Measurements from ENCODE around the gene B3GNT3.
"Not testable (repeated sequence)": the region's sequence is repeated elsewhere in the genome, so short reads cannot be mapped to it uniquely, and the experiment has no call there.

B3GNT3 gene

DNA sequence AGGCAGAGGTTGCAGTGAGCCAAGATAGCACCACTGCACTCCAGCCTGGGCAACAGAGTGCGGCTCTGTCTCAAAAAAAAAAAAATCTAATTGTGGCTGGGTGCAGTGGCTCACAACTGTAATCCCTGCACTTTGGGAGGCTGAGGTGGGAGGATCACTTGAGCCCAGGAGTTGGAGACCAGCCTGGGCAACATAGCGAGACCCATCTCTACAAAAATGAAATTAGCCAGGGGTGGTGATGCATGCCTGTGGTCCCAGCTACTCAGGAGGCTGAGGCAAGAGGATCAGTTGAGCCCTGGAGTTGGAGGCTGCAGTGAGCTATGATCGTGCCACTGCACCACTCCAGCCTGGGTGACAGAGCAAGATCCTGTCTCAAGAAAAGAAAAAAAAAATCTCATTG lies 3.7 kb downstream of the B3GNT3 start:
- DNase-seq: not testable (repeated sequence)

DNA sequence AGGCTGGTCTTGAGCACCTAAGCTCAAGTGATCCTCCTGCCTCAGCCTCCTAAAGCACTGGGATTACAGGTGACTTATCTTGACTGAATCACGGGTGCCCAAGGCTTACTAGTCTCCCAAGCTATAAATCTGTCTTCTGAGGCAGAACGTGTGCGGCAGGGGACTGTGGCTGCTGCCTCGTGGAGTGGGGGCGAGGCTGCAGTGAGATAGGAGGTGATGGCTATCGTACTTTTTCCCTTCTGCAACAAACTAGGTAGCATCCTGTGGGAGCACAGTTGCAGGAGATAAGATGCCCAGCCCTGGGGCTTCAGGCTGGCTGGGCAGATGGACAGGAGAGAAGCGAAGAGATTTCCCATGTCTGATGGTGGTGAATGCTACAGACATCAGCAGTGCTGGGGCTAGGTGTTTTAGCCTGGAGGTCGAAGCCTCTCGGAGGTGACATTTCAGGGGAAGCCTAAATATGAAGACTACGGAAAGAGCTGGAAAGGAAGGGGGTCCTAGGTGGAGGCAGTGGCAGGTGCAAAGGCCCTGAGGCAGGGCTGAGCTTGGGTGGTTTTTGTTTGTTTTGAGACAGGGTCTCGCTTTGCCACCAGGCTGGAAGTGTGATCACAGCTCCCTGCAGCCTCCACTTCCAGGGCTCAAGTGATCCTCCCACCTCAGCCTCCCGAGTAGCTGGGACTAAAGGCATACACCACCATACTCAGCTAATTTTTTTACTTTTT lies 7.4 kb downstream of the B3GNT3 start:
- DNase-seq: no peak

DNA sequence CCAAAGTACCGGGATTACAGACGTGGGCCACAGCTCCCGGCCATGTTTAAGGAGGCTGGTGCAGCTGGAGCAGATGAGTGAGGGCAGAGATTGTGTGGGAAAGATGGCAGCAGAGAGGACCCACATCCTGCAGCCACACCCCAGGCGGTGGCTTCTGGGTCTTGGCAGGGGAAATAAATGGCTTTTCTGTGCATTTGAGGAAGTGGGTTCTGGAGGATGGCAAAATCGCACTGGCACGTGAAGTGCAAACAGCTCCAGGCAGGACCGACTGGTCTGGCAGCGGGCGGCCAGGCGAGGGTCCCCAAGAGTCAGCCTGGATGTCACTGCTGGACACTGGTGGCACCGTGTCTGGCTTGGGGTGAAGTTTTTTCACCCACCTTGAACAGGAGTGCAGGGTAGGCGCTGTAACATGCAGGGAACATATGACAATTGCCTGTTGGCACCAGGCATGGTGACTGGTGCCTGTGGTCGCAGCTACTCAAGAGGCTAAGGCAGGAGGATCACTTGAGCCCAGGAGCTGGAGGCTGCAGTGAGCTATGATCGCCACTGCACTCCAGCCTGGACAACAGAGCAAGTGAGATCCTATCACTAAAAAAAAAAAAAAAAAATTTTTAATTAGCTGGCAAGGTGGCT lies 8.4 kb downstream of the B3GNT3 start:
- DNase-seq: no peak

DNA sequence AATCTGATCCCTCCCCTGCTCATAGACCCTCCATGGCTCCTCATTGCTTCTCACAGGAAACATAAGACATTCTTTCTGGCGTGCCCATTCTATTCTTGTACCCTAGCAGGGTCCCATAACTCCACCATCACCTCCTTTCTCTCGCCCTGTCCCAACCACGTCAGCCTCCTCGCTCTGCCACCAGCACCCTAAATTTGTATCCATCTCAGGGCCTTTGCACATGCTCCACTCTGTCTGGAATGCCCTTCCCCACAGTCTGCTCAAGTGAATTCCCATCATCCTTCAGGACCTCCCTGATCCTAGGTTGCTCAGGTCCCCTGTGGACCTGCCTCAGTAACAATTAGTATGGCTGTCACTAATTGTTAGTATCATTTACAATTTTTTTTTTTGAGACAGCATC lies 10.5 kb downstream of the B3GNT3 start:
- no peak for DNase-seq

DNA sequence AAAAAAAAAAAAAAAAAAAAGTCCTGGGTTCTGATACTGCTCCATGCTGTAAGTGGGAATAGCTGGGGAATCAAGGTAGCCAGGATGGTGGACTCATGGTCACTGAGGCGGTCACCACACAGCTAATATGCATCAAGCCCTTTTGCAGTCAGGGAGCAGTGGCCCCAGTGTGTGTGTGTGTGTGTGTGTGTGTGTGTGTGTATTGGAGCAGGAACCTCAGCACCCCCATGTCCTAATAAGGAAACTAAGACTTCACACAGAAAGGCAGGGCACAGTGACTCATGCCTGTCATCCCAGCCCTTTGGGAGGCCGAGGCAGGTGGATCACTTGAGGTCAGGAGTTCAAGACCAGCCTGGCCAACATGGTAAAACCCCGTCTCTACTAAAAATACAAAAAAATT lies 12.0 kb downstream of the B3GNT3 start:
- DNase-seq: no peak

DNA sequence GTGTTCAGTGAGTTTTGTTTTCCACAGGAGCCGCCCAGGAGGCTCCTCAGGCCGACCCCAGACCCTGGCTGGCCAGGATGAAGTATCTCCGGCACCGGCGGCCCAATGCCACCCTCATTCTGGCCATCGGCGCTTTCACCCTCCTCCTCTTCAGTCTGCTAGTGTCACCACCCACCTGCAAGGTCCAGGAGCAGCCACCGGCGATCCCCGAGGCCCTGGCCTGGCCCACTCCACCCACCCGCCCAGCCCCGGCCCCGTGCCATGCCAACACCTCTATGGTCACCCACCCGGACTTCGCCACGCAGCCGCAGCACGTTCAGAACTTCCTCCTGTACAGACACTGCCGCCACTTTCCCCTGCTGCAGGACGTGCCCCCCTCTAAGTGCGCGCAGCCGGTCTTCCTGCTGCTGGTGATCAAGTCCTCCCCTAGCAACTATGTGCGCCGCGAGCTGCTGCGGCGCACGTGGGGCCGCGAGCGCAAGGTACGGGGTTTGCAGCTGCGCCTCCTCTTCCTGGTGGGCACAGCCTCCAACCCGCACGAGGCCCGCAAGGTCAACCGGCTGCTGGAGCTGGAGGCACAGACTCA lies 12.9 kb downstream of the B3GNT3 start:
- DNase-seq: no peak

DNA sequence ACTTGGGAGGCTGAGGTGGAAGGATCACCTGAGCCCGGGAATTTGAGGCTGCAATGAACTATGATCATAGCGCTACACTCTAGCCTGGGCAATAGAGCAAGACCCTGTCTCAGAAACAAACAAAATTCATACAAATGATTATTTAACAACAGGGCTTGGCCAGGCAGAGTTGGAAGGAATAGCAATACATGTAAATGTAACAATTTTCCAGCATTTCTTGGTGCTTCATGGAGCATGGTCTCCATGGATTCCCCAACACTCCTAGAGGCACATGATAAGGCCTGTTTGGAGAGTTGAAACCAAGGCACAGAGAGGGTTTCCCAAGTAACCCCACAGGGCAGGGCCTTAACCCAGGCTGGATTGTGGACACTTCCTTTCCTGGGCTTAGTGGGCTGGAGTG lies 16.2 kb downstream of the B3GNT3 start:
- DNase-seq: no peak

DNA sequence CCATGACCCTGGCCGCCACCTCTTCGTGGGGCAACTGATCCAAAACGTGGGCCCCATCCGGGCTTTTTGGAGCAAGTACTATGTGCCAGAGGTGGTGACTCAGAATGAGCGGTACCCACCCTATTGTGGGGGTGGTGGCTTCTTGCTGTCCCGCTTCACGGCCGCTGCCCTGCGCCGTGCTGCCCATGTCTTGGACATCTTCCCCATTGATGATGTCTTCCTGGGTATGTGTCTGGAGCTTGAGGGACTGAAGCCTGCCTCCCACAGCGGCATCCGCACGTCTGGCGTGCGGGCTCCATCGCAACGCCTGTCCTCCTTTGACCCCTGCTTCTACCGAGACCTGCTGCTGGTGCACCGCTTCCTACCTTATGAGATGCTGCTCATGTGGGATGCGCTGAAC lies 16.7 kb downstream of the B3GNT3 start:
- DNase-seq: no peak

DNA sequence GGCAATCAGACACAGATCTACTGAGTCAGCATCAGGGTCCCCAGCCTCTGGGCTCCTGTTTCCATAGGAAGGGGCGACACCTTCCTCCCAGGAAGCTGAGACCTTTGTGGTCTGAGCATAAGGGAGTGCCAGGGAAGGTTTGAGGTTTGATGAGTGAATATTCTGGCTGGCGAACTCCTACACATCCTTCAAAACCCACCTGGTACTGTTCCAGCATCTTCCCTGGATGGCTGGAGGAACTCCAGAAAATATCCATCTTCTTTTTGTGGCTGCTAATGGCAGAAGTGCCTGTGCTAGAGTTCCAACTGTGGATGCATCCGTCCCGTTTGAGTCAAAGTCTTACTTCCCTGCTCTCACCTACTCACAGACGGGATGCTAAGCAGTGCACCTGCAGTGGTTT lies 17.2 kb downstream of the B3GNT3 start:
- DNase-seq: no peak

DNA sequence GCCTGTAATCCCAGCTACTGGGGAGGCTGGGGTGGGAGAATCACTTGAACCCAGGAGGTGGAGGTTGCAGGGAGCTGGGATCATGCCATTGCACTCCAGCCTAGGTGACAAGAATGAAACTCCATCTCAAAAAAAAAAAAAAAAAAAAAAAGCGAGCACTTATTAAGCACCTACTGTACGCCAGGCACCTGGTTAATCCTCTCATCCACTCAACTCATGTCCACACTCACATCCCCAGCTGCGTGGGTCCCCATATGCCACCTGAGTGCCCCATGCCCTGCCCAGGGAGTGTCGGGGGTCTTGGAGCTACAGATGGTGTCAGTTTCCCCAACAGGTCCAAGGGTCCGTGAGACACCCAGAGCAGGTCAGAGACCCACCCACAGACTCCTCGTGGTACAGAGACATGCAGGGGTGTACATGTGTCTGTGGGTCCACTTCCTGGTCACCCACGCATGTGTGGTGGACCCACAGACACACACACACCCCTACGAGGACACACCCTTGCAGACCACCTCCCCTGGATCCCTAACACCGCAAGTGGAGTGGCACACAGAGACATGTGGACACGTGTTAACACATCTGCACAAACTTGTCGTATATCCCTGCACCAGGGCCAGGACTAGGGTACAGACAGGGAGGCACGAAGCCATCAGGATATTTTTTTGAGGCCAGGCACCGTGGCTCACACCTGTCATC lies 22.9 kb downstream of the B3GNT3 start:
- no peak for DNase-seq

DNA sequence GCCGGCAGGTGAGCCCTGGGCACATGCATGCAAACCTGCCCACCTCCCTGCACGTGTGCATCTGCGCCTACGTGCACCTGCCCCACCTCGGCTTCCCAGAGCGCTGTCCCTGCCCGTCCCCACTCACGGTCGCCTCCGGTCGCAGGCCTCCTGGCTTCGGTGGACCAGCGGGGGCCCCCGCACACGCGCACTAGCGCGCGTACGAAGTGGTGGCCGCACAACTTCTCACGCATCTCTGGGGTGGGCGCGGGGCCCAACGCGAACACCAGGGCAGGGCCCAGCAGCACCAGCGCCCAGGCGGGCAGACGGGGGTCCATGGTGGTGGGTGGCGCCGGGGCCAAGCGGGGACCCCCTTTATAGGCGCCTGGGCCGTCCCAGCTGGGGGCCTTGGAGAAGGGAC lies 26.3 kb downstream of the B3GNT3 start, which contains the start of gene INSL3:
Gene INSL3, minus strand, starts transcription at position 330 of the 400 bp plus-strand sequence. Its CDS starts 13 bp downstream, at position 317.
- DNase-seq: no peak

DNA sequence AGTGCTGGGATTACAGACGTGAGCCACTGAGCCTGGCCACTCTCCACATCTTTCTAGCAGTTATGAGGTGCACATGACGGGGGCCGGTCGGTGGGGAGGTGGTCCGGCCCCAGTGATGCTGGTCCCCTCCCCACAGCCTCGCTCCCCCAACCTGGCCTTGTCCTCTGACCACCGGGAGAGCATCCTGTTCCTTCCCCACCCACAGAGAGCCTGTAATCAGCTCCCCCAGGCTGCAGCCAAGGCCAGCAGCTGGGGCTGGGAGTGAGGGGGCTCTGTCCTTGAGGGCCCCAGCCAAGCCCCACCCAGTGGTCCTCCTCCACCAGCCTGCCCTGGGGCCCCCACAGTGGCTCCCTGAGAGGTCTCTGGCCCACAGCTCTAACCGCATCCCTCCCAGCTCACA lies 29.4 kb downstream of the B3GNT3 start:
- DNase-seq: no peak

DNA sequence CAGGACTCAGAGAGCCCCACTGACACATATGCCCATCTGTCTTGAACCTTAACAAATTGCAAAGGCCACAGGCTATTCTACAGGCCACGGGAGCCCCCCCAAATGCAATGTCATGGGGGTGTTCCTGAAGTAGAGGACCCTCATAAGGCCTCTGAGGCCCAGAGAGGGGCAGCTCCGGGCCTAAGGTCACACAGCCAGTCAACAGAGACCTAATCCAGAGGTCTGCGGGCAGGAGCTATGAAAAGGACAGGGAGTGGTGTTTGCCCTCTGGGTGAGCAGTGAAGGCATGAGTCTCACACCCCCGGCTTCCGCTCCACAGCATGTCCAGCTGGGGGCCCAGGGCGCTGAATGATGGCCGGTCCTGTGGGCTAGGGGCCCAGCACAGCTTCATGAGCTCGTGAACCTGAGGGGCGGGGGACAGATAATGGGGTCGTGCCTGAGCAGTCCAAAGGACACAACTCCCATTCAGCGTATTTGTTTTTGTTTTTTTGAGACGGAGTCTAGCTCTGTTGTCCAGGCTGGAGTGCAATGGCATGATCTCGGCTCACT lies 31.6 kb downstream of the B3GNT3 start:
- DNase-seq: no peak

DNA sequence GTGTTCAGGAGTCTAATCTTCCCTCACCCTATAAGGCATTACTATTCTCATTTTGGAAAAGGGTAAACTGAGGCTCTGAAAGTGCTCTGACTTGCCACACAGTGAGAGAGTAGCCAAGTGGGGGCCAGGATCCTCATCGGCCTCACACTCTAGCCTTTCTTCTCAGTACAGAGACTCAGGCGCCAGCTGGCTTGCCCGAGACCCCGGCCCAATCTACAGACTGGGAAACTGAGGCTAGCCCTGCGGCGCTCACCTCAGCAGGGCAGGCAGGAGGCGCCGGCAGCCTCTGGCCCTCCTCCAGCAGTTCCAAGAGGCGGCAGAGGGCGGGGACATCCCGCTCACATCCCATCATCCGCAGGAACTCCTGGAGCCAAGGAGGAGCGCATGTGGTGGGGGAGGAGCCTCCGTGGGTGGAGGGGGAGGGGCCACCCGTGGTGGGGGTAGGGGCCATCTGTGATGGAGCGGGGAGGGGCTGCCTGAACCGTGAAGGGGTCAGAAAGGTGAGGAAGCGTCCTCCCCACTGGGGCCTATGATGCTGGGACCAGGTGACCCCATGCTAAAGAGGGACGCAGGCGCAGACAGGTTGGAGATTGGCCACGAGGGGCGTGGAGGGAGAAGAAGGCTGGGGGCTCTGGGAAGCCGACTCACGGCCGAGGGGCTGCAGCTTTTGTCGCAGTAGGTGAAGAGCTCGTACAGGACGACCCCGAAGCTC lies 35.1 kb downstream of the B3GNT3 start:
- no peak for DNase-seq

DNA sequence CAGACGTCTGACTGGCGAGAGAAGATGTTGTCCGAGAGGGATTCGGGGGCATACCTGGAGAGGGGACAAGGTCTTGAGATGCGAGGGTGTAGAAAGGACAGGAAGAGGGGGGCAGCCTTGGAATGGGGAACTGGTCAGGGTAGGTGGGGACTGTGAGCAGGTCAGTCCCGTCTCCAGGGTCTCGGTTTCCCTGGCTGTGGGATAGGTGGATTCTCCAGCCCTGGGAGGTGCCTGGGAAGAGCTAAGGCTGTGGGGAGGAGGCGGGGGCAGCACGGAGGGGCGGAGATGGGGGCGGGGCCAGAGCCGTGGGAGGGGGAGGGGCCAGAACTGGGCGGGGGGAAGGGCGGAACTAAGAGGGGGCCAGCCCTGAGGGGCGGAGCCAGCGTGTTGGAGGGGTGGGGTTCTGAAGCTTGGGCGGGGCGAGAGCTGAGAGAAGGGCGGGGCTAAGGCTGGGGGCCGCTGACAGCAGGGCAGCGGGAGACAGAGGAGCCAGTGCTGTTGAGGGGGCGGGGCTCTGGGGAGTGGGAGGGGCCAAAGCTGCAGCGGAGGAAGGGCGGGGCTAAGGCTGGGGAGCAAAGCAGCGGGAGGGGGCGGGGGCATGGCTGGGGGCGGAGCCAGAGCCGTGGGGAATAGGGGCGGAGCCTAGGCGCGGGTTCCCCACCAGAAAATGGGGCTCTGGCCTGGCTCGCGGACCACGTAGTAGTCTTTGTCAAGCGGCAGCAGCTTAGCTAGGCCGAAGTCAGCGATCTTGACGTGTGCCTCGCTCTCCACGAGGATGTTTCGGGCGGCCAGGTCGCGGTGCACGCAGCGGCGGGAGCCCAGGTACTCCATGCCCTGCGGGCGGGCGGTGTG lies 35.9 kb downstream of the B3GNT3 start:
- no peak for DNase-seq

DNA sequence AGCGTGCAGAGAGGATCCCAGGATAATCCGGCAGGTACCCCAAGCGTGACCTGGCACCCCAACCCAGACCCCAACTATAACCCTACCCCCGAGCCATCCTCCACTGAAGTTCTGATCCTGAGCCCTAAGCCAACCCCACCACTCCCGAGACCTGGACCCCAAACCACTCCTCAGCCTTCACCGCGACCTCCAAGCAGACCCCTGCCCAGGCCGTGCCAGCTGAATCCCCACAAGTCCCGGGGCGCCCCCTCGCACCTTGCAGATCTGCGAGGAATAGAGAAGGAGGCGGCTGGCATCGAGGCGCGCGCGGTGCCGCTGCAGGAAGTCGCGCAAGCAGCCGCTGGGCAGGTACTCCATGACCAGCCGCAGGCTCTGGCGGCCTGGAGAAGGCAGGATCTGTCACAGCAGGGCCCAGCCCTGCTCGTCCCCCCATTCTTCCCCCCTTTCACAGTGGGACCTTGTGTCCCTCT lies 36.5 kb downstream of the B3GNT3 start:
- DNase-seq: no peak

DNA sequence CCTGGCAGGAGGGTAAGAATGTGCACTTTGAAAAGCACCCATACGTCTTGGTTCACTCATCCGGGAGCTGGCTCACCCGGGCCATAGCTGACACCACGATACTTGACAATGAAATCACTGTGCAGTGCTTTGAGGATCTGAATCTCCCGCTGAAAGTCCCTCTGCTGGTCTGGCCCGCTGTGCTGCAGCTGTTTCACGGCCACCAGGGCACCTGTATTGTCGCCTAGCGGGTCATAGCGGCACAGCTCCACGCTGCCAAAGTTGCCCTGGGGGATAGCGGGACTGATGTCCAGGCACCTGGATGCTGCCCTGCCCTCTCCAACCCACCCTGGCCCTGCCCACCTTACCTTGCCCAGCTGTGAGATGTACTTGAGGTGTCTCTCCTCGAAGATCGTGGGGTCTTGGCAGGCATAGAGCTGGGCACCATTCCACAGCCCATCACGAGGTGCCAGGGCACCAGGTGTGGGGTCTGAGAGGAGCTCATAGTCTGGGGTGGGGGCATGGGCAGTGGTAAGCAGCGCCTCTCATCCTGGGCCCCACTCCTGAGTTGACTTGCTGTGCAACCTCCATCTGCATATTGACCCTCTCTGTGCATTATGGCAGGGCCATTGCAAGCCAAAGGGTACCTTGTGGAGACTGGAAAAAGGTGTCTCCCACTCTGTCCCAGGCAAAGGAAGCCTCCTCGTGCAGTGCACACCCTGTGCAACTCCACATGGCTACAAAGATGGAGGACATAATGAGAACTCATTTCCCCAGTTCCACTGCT lies 37.7 kb downstream of the B3GNT3 start:
- DNase-seq: no peak

DNA sequence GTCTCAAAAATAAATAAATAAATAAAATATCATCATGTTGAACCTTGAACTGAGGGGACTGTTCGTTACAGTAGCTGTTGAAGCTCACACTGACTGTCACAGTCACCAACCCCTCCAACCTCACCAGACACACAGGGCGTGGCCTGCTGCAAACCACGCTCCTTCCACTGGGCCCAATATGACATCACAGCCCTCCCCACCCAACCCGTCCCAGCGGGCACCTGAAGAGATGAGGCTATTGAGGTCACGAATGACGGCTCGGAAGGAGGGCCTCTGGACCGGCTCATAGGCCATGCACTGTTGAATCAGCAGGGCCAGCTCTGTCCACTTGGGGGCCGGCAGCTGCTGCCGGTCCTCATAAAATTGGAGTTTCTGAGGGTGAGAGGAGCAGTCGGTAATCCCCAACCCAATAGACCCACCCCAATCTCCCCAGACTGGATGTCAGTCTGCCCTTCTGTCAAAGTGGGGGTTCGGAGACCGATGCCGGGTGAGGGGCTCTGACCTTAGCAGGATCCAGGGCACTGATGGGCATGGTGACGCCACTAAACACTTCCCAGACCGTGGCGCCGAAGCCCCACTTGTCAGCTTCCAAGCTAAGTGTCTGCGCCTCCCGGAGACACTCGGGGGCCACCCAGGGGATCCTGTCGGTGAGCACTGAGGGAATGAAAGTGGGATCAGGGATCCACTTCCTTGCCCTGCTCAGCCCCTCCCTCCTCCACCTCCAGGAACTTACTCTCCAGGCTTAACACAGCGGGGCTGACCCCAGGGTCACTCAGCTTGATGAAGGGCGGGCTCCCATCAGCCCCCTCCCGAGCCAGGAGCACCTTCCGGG lies 39.6 kb downstream of the B3GNT3 start:
- no peak for DNase-seq

DNA sequence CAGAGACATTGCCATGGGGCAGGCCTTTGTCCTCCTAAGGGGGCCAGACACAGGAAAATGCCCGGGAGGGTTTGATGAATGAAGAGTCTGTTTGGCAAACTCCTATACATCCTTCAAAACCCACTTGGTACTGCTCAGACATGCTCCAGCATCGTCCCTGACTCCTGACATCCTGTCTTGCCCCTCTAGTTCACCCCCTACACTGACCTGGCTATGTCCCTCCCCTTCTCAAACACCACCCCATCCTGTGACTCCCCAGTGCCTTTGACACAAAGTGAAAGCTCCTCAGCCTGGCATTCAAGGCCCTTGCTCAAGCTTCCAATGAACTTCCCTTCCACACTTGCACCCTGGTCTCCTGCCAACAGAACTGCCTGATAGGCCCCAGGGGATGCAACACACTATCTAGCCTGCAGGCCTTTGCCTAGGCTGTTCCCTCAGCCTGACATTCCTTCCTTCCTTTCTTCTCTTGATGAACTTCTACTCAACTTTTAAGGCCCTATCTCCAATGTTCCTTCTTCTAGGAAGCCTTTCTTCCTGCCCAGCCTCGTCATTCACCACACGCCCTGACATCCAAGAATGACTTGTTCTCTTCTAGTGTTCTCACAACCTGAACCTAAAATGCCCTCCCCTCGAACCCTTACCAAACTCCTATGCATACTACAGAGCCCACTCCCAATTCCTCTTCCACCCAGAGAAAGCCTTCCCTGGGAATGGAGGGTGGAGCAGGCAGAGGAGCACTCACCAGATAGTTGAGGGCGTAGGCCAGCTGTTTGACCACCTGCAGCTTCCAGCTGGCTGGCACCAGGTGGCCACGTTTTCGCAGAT lies 40.5 kb downstream of the B3GNT3 start:
- DNase-seq: no peak
